Central memory CD4-positive, alpha-beta T cell (primary cell): Measurements from ENCODE around the gene SH3BP1.

Source experiments
- DNase-seq: peaks from one replicate; pipeline ENCODE4 v3.0.0; 2022

The SH3BP1 gene

DNA sequence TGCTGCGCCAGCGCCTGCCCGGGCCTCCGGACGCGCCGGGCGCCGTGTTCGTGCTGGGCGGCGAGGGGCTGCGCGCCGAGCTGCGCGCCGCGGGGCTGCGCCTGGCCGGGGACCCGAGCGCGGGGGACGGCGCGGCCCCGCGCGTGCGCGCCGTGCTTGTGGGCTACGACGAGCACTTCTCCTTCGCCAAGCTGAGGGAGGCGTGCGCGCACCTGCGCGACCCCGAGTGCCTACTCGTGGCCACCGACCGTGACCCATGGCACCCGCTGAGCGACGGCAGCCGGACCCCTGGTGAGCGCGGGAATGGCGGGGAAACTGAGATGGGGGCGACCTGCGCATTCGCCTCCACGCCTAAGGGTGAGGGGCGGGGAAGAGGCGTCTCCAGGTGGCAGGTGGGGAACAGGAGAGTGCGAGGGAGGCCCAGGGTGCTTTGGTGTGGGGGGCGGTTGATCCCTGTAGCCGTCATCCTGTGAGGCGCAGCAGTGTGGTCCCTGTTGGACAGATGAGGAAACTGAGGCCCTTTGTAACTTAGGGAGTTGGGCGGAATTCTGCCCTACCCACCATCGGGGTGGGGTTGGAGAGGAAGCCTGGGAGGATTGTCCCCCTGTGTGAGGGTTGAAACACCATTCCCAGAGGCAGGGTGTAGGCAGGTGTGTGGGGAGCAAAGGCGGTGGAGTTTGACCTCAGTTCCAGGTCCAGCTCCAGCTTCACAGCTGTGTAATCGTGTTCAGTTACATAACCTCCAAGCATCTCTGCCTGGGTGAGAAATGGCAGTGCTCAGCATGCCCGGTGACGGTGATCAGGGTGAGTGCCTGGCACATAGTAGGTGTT lies 19.8 kb downstream of the SH3BP1 start:
- DNase-seq = no peak

DNA sequence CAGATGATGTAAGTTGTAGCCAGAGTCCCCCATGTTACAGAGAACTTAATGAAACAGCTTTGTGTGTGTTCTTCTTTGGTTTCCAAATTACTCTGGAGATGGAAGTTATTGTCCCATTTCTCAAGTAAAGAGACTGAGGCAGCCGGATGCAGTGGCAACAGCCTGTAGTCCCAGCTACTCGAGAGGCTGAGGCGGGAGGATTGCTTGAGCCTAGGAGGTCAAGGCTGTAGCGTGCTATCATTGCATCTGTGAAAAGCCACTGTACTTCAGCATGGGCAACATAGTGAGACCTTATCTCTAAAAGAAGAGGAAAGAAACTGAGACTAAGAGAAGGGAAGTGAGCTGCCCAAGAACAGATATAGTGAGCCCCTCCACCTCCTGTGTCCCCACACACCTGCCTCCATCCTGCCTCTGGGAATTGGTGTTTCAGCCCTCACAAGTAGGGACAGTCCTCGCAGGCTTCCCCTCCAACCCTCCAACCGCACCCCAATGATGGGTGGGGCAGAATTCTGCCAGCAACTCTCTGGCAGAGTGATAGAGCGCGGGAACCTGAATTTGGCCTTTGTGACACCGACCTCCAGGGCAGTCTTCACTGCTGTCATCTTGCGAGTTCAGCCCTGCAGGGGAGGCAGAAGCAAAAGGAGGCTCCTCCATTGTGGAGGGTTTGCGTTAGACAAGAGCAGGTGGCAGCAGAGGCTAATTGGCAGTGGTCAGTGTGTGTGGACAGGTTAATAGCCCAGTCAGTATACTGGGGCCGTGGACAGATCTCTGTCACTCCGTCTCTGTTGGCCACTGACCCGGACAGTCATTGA lies 20.6 kb downstream of the SH3BP1 start:
- DNase-seq = no peak

DNA sequence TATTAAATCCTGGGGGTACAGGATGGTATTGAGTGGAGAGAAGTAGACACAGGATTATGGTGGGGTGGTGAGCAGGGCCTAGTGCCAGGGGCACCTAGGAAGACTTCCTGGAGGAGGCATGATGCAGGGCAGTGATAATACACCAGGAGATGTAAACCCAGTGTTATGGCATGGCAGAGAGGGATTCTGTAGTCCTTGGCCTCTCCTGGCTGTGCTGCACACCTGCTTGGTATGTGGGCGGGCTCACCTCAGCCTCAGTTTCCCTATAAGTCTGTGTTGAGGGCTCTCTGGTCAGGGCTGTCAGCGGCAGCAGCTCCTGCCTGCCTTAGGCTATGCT lies 21.2 kb downstream of the SH3BP1 start:
- no peak for DNase-seq

DNA sequence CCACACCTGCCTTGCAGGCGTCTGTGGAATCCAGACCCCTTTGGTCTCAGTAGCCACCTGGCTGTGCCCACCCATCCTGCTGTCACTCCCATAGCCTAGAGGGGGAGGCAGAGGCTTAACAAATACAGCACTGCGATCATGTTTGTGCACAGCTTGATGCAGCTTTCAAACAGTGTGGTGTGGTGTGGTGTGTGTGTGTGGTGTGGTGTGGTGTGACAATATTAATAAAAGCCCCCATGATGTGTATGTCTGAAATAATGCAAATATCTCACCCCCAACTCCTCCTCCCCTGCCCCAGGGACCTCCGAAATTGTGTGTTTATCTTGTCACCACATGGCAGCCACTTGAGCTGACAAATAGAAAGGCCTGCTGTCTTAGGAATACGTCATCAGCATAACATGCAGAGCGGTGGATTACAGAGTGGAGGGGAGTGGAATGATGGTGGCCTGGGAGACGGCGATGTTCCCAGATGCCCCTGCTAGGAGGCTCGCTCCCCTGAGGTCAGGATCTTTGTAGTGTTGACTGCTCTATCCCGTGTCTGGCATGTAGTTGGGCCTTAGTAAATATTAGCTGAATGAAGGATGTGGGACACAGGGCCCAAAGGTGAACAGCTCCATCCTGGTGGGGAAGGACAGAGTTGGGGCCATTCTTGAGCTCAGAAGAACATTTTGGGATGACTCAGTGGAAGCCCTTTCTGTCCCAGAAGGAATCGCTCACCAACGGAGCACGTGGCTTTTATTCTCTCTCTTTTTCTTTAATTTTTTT lies 21.9 kb downstream of the SH3BP1 start:
- no peak for DNase-seq

DNA sequence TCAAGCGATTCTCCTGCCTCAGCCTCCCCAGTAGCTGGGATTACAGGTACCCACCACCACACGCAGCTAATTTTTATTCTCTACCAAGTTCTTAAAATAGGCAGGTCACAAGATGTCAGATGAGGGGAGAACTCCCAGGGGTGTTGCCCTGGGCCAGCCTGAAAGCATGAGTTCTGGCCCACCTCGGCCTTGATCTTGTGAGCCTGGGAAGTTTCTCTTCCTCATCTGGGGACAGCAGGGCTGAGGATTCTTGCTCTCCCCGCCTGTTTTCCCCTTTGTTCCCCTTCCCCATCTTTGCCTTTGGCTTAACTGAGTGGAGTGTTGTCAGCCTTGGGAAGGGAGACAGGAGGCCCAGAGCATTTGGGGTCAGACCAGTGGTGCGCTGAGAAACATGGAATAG lies 22.6 kb downstream of the SH3BP1 start:
- DNase-seq = no peak

DNA sequence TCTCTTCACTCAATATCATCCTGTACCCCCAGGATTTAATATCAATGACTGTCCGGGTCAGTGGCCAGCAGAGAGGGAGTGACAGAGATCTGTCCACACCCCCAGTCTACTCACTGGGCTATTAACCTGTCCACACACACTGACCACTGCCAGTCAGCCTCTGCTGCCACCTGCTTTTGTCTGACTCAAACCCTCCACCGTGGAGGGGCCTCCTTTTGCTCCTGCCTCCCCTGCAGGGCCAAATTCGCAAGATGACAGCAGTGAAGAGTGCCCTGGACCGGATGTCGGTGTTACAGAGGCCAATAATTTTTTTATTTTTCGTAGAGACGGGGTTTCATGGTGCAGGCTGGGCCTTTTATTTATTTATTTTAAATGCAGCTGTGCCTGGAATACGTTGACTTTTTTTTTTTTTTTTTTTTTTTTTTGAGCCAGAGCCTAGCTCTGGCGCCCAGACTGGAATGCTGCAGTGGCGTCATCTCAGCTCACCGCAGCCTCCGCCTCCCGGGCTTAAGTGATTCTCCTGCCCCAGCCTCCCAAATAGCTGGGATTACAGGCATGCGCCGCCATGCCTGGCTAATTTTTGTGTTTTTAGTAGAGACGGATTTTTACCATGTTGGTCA lies 24.2 kb downstream of the SH3BP1 start:
- no peak for DNase-seq

DNA sequence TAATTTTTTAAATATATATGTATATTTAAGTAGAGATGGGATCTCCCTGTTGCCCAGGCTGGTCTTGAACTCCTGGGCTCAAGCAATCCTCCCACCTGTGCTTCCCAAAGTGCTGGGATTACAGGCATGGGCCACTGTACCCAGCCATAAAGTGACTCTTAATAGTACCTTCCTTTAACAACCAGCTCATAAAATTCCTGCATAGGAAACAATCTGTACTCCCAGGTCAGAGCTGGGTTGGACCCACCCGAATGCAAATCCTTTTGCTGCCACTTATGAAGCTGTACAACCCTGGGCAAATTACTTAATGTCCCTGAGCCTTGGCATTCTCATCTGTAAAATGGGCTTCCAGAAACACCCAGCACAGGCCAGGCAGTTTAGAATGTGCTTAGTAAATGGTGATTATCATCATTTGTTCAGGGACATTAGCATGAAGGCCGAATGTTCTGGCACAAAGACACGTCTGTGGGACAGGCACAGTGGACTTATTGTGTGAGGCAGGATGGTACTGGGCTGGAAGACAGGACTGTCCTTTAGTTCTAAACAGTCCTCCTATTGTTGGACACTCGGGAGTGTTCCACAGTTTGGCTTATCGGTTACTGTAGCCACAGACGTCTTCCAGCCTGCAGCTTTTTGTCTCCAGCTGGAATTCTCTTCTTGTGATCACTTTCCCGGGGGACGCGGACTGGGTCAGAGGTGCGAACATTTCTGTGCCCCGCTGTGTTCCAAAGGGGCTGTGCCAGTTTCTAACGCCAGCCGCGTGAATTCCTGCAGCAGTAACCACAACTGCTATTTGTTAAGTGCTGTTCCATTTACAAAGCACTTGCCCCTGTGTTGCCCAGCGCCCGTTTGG lies 25.0 kb downstream of the SH3BP1 start:
- no peak for DNase-seq

DNA sequence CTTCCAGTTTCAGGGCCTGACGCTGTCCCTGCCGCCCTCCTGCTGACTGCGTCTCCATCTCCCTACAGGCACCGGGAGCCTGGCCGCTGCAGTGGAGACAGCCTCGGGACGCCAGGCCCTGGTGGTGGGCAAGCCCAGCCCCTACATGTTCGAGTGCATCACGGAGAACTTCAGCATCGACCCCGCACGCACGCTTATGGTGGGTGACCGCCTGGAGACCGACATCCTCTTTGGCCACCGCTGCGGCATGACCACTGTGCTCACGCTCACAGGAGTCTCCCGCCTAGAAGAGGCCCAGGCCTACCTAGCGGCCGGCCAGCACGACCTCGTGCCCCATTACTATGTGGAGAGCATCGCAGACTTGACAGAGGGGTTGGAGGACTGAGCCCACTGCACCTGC lies 26.0 kb downstream of the SH3BP1 start:
- no peak for DNase-seq

DNA sequence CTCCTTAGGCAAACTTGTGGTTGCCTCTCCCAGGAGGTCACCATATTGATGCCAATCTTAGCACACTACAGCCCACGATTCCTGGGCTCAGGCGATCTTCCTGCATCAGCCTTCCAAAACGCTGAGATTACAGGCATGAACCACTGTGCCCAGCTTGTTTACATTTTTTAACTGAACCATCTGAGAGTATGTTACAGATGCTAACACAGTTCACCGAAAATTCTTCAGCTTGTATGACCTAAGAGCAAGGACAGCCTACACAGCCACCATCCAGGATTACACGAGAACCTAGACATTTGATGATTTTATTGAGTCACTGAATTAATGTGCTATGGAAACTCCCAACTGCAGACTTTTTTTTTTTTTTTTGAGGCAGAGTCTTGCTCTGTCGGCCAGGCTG lies 30.1 kb downstream of the SH3BP1 start:
- DNase-seq = no peak

DNA sequence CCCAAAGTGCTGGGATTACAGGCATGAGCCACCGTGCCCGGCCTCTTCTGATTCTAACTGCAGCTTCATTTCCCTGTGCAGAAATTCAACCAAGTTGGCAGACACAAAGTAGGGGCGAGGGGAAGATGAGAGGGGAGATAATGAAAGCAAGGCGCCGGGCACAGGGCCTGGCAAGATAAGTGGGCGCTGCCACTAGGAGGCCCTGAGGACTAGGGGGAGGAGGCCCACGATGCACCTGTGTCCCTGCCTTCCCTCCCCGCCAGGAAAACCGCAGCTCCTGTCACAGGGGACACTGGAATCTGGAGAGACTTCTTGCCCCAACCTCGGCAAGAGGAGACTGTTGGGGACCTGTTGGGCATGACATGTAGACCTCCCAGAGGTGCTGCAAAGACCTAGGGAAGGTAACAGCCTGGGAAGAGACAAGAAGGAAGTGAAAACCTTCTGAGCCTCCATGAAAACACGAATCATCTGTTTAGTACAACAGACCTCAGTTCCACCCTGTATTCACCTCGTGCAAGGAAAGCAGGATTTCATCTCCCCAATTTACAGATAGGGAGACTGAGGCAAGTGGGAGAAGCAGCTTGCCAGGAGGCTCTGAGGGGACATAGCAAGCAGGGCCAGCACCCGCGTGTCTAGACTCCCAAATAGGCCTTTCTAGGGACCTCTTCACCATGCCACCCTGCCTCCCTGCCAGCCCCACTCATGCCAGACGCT lies 32.9 kb downstream of the SH3BP1 start:
- peak; percentile 31 for DNase-seq

DNA sequence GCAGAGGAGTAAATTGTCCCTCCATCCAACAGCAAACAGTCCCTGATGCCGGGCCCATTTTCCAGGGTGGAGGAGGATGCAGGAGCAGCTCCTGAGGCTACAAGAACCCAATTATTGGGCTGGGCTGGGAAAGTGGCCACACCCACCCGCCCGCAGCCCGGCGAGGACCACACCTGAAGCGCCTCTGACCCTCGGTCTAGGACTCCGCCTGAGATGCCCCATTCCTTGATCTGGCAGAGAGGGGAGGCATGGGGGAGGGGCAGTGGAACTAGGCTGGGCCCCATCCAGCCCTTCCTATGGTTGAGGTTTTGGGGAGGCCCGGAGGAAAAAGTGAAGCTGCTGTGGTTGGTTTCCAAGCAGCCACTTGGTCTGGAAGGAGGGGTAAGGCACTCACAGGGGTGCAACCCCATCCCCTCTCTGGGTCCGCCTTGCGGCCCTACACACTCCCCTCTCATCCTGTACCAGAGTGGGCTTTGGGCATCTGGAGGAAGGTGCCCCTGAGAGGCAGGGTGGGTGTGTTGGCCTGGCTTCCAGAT lies 33.5 kb downstream of the SH3BP1 start:
- no peak for DNase-seq

DNA sequence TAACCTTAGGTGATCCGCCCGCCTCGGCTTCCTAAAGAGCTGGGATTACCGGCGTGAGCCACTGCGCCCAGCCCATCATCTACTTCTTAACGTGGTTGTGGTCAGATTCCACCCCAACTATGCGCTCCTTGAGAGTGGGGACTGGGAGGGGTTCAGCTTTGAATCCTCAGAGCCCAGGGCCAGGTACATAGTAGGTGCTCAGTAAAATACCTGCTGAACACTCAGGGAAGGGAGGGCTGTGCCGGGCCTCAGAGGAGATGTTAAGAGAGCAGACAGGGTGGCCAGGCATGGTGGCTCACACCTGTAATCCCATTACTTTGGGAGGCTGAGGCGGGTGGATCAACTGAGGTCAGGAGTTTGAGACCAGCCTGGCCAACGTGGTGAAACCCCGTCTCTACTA lies 34.8 kb downstream of the SH3BP1 start:
- DNase-seq = no peak

DNA sequence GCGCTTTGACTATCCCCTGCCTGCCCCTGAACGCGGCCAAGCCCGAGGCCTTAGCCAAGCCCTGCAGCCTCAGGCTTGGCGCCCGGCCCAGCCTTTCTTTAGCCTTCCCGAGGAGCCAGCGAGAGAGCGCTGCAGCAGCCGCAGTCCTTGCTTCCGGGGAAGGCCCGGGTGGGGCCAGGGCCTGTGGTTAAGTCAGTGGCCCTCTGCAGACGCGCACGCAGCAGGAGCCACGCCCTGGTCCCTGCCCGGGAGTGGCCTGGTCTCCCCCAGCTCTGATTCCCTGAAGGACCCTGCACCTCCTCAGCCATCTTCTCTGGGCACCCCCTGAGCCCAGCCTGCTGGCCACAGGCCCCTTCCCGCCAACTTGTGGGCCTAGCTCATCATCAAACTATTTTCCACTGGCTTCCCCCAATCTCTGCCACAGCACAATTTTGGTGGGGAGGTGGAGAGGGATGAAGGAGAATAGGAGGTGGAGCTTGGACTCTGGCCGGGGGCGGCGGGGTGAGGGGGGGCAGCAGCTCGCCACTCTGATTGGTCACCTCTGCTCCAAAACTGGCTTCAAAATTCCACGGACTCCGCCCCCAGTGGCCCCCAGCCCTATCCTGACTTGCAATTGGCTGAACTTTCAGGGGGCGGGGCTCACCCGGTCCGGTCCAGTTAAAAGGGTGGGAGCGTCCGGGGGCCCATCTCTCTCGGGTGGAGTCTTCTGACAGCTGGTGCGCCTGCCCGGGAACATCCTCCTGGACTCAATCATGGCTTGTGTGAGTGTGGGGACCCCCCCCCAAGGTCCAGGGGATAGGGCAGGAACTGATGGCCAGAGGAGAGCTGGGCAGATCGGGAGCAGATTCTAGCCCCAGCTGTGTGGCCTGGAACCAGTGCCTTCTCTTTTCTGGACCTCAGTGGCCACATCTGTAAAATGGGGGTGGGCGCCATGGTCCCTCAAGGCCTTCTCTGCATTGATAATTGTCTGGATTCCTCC lies 35.8 kb downstream of the SH3BP1 start, which contains the start of gene LGALS1:
TSS of gene LGALS1 (plus strand) at position 686 of the 979 bp plus-strand sequence. CDS start at position 753, 67 bp downstream.
- peak; percentile 66 for DNase-seq

DNA sequence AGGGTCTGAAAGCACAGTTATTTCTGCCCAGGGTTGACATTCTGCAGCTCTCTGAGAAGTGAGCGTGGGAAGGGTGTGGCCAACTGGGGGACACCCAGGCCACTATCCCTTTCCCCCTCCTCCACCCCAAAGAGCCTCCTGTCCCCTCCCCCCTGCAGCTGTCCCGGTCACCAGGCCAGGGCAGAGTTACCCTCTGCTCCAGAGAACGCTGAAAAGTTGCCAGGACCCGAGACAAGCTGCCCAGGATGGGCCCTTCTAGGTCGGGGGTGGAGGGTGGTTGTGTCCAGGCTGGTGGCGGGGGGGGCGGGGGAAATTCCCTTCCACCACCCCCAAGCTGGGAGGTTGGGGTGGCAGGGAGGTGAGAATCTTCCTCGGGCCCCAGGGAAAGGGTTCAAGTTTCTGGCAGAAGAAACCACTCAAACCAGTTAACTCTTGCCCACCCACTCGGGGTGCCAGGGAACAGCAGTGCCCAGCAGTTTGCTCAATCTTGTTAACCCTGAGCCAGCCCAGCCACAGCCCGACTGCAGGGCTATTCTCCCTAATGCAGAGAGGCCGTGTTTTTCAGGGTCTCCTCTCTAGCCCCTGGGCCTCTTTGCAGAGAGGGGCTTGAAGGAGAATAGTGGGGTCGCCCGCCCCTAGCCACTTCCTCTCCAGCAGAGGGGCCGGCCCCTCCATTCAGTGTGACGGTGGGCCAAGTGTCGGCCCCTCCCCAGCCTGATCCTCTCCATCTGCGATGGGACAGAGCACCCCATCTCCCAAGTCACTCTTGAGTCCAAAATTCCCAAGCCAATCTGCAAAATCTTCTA lies 36.7 kb downstream of the SH3BP1 start:
- DNase-seq = no peak

DNA sequence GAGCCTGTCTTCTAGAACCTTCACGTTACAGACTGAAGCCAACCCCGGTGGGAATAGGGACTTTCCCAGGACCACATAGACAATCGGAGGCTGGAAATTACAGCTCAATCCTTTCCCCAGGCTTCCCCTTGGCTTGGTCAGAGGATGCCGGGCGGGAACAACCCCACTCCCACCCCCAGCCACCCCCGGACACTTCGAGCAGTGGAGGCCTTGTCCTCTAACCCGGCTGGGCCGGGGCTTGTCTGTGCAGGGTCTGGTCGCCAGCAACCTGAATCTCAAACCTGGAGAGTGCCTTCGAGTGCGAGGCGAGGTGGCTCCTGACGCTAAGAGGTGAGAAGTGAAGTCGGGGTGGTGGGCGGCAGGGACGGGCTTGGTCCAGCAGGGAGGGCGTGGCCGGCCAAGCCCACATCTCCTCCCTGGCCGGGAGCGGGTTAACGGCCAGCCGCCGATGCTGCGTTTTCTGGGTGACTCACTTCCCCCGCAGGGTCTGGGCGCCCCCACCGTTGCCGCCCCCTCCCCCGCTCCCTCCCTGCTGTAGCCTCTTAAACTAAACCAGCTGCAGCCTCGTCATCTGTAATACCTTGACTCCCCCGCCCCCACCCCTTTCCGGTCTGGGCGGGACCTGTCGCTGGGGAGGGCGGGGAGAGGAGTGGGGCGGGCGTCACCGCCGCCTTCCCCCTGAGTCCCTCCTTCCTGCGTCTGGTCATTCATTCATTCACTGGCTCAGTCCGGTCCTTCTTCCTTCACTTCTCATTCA lies 37.4 kb downstream of the SH3BP1 start:
- DNase-seq = peak; percentile 92

DNA sequence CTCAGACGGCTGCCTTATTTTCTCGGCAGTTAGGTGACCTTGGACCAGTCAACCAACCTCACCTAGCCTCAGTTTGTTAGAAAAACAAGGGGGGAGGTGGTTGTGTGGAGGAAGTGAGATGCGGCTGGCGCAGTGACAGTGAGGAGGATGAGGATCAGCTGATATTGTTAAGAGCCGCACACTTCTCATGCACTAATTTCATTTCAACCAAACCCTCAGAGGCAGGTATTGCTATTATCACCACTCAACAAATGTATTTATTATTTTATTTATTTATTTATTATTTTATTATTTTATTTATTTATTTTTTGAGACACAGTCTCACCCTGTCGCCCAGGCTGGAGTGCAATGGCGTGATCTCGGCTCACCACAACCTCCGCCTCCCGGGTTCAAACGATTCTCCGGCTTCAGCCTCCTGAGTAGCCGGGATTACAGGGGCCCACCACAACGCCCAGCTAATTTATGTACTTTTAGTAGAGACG lies 38.1 kb downstream of the SH3BP1 start:
- no peak for DNase-seq

DNA sequence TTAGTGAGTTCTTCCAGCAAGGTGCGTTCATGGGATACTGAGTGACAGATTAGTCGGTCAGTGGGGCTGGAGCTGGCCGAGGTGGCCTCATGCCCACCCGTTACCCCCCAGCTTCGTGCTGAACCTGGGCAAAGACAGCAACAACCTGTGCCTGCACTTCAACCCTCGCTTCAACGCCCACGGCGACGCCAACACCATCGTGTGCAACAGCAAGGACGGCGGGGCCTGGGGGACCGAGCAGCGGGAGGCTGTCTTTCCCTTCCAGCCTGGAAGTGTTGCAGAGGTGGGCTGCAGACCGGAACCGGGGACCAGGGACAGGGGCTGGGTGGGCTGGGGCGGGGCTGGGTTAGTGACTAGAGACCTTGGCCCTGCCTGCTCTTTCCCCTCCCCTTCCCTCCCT lies 38.9 kb downstream of the SH3BP1 start:
- no peak for DNase-seq

DNA sequence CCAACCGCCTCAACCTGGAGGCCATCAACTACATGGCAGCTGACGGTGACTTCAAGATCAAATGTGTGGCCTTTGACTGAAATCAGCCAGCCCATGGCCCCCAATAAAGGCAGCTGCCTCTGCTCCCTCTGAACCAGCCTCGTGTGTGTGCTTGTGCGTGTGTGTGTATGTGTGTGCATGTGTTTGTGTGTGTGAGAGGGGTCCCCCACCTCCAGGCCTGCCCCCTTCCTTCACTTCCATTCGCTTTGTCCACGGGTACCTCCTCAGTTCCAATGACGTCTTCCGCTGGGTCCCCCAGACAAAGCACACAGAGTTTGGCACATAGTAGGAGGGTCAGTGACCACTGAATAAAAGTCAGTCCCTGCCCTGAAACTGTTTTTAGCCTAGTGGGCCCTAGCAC lies 40.2 kb downstream of the SH3BP1 start:
- no peak for DNase-seq
